Urinary bladder (tissue), 4 donors: ENCODE results near the gene OR10V1. TPM values are rescaled to one million over a fixed set of nuclear protein-coding genes. Genes with fewer than 3 reads are reported as not detected.

Experiments
- DNase-seq: peaks from one replicate; pipeline ENCODE4 v3.0.0-alpha.2; 2015; ENCODE audit errors: extremely low spot score
- H3K27ac ChIP-seq: one replicate; pipeline ENCODE4 v1.5.1; 2013; ENCODE audit warnings: low read depth, mild to moderate bottlenecking, moderate library complexity
- H3K36me3 ChIP-seq: one replicate; pipeline ENCODE4 v1.6.1; 2013; ENCODE audit warnings: mild to moderate bottlenecking, moderate library complexity; ENCODE audit not compliant: insufficient read depth
- H3K4me1 ChIP-seq: one replicate; pipeline ENCODE4 v1.6.1; 2013; ENCODE audit warnings: mild to moderate bottlenecking, moderate library complexity; ENCODE audit not compliant: insufficient read depth
- H3K4me3 ChIP-seq: one replicate; pipeline ENCODE4 v1.5.1; 2013; ENCODE audit warnings: low read depth, low read length
- WGBS: extraction: QIAGEN DNeasy Blood & Tissue Kit; methylation state at CpG from one replicate; pipeline ENCODE4 v1.1.7; 2013; 5-methylcytosine and 5-hydroxymethylcytosine counted together
- polyA plus RNA-seq: library from polyadenylated mRNA; stranded (reverse); fragments of 200-250 nt; gene quantifications from one replicate; pipeline ENCODE4 v1.2.3, GENCODE V29; 2013
- total RNA-seq: library from RNA; depleted of rRNA; stranded (reverse); fragments of >200 nt; gene quantifications from one replicate; pipeline ENCODE4 v1.2.3, GENCODE V29; 2014
- donor health status: healthy with polysubstance abuse.
- donor health status: healthy.

The OR10V1 gene
- total RNA-seq (not detected), polyA plus RNA-seq (not detected)

GRCh38 chr11:59713745-59714144 lies at the start of gene OR10V1:
Gene OR10V1 (minus strand): TSS chr11:59713845. CDS start chr11:59713845, 0 bp downstream.
- H3K36me3 ChIP-seq, result no peaks in the 10 kb centered on the region
- WGBS, result 91% methylated on average over 2 of the region's 2 CpGs
- H3K4me1 ChIP-seq, result no peaks in the 10 kb centered on the region
- DNase-seq, result no peak
- no peak within 1 kb of the TSS for H3K4me3 ChIP-seq
- H3K27ac ChIP-seq, result no peak within 1 kb of the TSS

GRCh38 chr11:59761993-59762392 lies 48.3 kb upstream of the OR10V1 start:
- no peaks in the 10 kb centered on the region for H3K36me3 ChIP-seq
- DNase-seq, result no peak
- 82% methylated on average over 6 of the region's 6 CpGs for WGBS
- no peaks in the 10 kb centered on the region for H3K4me1 ChIP-seq
- no peak overlapping the region for H3K27ac ChIP-seq
- no peak overlapping the region for H3K4me3 ChIP-seq

- H3K27ac ChIP-seq, result no peak overlapping the region
- no peaks in the 10 kb centered on the region for H3K4me1 ChIP-seq
- DNase-seq, result no peak
- H3K4me3 ChIP-seq, result no peak overlapping the region
- WGBS, result 88% methylated on average over 4 of the region's 4 CpGs
- no peaks in the 10 kb centered on the region for H3K36me3 ChIP-seq
These were observed 47.1 kb upstream of the OR10V1 start for GRCh38 chr11:59760771-59761170.

- DNase-seq, result no peak
- H3K4me1 ChIP-seq, result no peaks in the 10 kb centered on the region
- no peaks in the 10 kb centered on the region for H3K36me3 ChIP-seq
- 29% methylated on average over 4 of the region's 4 CpGs for WGBS
- no peak overlapping the region for H3K27ac ChIP-seq
- H3K4me3 ChIP-seq, result no peak overlapping the region
These were observed 46.3 kb upstream of the OR10V1 start for GRCh38 chr11:59759900-59760299.

- Histone ChIP-seq H3K4me1 (no peaks in the 10 kb centered on the region), H3K27ac (no peak overlapping the region), H3K36me3 (no peaks in the 10 kb centered on the region), H3K4me3 (no peak overlapping the region)
- DNase-seq, result no peak
- WGBS, result 90% methylated on average over 4 of the region's 4 CpGs
These were observed 44.9 kb upstream of the OR10V1 start for GRCh38 chr11:59758401-59759037.

GRCh38 chr11:59756845-59757244 lies 43.2 kb upstream of the OR10V1 start:
- WGBS, result 41% methylated on average over 4 of the region's 4 CpGs
- no peak overlapping the region for H3K4me3 ChIP-seq
- H3K27ac ChIP-seq, result no peak overlapping the region
- no peaks in the 10 kb centered on the region for H3K4me1 ChIP-seq
- H3K36me3 ChIP-seq, result no peaks in the 10 kb centered on the region
- DNase-seq, result no peak

GRCh38 chr11:59756558-59756840 lies 42.9 kb upstream of the OR10V1 start:
- H3K27ac ChIP-seq, result no peak overlapping the region
- DNase-seq, result no peak
- WGBS, result 64% methylated on average over 3 of the region's 3 CpGs
- H3K4me3 ChIP-seq, result no peak overlapping the region
- H3K36me3 ChIP-seq, result no peaks in the 10 kb centered on the region
- H3K4me1 ChIP-seq, result no peaks in the 10 kb centered on the region

GRCh38 chr11:59755701-59756557 lies 42.3 kb upstream of the OR10V1 start:
- H3K36me3 ChIP-seq, result no peaks in the 10 kb centered on the region
- H3K4me1 ChIP-seq, result no peaks in the 10 kb centered on the region
- DNase-seq, result peak; percentile 17
- 7% methylated on average over 23 of the region's 23 CpGs for WGBS
- H3K4me3 ChIP-seq, result peak overlapping the region; percentile 86
- peak overlapping the region; percentile 92 for H3K27ac ChIP-seq

- peak within 1 kb of the TSS; percentile 92 for H3K27ac ChIP-seq
- no peaks in the 10 kb centered on the region for H3K4me1 ChIP-seq
- no peaks in the 10 kb centered on the region for H3K36me3 ChIP-seq
- peak within 1 kb of the TSS; percentile 86 for H3K4me3 ChIP-seq
- WGBS, result under 1% methylated on average over 80 of the region's 80 CpGs
- DNase-seq, result peak; percentile 18
These were observed 41.4 kb upstream of the OR10V1 start, which contains the start of gene STX3 for GRCh38 chr11:59754859-59755700. Gene STX3 (plus strand): TSS chr11:59755376. CDS start chr11:59755606, 230 bp downstream.

- H3K4me3 ChIP-seq, result peak overlapping the region; percentile 86
- H3K4me1 ChIP-seq, result no peaks in the 10 kb centered on the region
- H3K27ac ChIP-seq, result no peak overlapping the region
- no peaks in the 10 kb centered on the region for H3K36me3 ChIP-seq
- DNase-seq, result no peak
- WGBS, result under 1% methylated on average over 20 of the region's 20 CpGs
These were observed 40.8 kb upstream of the OR10V1 start for GRCh38 chr11:59754494-59754858.

GRCh38 chr11:59753650-59754493 lies 40.2 kb upstream of the OR10V1 start:
- H3K36me3 ChIP-seq, result no peaks in the 10 kb centered on the region
- H3K4me1 ChIP-seq, result no peaks in the 10 kb centered on the region
- H3K27ac ChIP-seq, result no peak overlapping the region
- peak overlapping the region; percentile 86 for H3K4me3 ChIP-seq
- WGBS, result 32% methylated on average over 47 of the region's 47 CpGs
- peak; percentile 31 for DNase-seq

- no peak for DNase-seq
- 90% methylated on average over 2 of the region's 2 CpGs for WGBS
- H3K27ac ChIP-seq, result no peak overlapping the region
- H3K4me1 ChIP-seq, result no peaks in the 10 kb centered on the region
- no peaks in the 10 kb centered on the region for H3K36me3 ChIP-seq
- no peak overlapping the region for H3K4me3 ChIP-seq
These were observed 32.5 kb upstream of the OR10V1 start for GRCh38 chr11:59746111-59746510.
